NCI-H128 (cell line): ENCODE results near the gene NPDC1.
A peak's percentile ranks its signal among the peaks of the same experiment; 100 is the strongest.

Source experiments
- DNase-seq: peaks from one replicate; lab custom pipeline; 2025; ENCODE audit not compliant: unreplicated experiment; lab: John Stamatoyannopoulos, UW

Gene NPDC1

DNA sequence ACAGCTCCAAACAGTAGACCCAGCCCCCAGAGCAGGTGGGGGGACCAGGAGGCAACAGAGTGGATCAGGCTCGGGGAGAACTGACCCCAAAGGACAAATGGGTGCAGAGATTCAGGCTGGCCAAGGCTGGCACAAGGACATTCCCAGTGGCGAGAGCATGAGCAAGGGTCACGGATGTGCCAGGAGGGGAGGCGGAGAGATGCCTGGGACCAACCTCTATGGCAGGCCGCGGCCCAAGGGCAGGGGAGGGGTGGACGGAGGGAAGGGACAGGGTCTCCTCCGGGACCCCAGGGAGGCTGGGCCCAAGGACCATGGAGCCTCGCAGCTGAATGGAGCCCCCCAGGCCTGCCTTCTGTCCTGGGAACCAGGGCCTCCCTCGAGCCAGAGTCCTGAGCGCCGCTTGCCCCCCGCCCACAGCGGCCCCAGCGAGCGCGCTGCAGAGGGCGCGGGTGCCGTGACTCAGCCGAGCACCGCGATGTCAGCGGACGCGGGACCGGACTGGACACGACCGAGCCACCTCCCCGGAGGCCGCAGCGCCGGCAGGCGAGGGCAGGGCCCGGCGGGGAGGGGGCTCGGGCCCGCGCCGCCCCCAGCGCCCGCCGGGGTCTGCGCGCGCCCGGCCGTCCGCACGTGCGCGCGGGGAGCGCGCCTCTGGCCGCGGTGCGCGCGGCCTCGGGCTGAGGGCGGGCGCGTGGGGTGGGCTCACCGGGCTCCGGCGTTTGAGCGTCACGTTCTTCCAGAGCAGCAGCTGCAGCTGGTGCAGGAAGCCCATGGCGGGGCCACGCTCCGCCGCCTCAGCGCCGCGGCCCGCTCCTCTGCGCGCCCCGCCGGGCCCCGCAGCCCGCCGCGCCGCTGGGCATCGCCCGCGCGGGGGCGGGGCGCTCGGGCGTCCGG lies 18.4 kb downstream of the NPDC1 start, which contains the start of gene ABCA2:
TSS of gene ABCA2 (minus strand) at position 869 of the 894 bp plus-strand sequence. CDS start at position 772, 97 bp downstream.
- DNase-seq = no peak

DNA sequence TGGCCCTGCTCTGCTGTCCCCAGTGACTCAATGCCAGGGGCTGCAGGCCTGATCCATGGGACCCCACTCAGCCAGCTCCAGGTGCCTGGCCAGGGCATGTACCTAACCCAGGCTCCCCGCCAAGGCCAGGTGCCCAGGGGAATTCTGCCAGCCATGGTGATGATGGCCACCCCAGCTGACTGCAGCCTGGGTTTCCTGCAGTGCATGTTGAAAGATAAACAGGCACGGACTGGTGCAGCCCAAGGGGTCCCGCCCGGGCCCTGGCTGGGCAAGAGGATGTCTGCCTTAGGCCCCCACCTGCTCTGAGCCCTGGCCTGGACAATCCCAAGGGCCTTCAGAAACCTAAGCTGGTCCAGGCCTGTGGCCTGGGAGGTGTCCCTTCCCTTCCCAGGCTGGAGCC lies 19.1 kb downstream of the NPDC1 start:
- no peak for DNase-seq

DNA sequence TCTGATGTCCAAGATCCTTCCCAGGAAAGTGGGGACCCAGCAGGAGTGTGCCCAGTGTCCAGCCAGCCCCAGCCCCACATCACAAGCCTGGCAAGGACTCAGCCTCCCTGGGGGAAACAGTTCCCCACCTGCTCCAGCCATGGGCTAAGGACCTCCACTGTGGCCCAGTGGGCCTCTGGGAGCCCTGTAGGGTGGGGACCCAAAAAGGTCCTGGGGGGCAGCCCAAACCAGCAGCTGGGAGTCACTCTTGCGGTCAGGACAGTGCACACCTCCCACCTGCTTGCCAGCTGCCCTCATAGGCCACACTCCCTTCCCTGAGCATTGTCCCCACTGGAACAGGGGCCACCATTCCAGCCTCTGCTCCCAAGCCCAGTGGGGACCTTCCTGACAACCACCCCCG lies 19.6 kb downstream of the NPDC1 start:
- DNase-seq = no peak

DNA sequence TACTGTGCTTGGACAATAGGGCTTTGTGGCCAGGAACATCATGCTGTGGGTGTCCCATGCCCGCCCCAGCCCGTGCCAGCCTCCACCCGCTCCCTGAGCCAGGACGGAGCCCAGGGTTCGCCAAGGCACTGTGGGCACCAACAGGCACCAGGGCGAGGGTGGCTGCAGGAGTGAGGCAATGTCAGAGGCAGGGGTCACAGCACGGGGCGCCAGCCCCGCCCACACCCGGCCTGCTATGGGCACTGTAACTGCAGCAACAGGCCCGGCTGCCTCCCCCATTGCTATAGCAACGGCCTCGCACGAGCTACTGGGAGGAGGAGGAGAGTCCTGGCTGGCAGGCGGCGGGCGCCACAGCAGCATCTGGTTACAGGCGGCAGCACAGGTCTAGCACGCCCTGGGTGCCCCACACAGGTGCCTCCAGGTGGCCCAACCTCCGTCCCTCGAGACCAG lies 20.4 kb downstream of the NPDC1 start:
- DNase-seq = peak; percentile 86

DNA sequence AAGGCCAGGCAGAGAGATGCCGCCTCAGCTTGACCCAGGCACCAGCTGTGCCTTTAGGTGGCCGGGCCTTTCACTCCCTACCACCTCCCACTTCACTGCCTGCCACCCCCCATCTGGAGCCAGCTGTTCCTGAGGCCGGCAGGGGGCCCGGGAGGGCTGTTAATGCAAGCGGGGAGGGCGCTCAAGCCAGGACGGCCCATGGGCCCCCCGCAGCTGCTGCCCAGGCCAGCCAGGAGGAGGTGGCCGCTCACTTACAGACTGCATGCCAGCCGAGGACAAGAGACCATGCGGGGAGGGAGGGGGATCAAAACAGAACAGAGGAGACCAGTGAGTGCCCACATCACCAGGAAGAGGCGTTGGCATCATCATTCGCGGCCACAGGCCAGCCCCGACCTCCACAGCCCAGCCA lies 22.4 kb downstream of the NPDC1 start:
- DNase-seq = no peak

DNA sequence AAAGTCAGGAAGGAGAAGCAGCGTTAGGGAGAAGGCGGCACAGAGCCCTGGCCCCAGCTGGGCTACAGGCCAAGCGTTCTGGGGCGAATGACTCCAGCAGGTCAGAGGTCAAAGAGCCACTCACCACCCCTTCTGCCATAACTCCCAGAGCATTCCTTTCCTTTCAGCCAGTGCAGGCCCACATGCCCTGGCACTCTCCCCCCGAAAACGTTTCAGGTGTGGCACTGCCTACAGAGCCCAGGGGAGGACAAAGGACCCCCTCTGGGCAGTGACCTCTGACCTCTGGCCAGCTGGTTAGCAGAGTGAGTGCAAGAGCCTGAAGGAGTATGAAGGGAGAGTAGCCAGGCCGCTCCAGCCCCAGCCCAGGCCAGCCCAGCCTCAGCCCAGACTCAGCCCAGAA lies 22.8 kb downstream of the NPDC1 start:
- no peak for DNase-seq

DNA sequence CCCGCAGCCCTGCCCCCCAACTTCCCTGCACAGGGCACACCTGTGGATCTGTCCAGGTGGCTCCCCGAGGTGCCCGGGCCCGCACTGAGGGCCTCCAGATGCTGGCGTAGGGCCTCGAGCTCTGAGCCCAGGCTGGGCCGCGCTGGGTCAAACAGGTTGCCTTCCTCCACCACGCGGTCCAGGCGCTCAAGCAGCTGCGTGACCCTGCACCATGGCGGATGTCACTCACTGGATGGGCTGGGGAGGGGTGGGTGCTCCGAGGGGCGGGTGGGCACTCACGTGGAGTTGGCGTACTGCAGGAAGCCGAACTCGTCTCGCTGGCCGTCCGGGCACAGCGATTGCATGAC lies 23.3 kb downstream of the NPDC1 start:
- no peak for DNase-seq

DNA sequence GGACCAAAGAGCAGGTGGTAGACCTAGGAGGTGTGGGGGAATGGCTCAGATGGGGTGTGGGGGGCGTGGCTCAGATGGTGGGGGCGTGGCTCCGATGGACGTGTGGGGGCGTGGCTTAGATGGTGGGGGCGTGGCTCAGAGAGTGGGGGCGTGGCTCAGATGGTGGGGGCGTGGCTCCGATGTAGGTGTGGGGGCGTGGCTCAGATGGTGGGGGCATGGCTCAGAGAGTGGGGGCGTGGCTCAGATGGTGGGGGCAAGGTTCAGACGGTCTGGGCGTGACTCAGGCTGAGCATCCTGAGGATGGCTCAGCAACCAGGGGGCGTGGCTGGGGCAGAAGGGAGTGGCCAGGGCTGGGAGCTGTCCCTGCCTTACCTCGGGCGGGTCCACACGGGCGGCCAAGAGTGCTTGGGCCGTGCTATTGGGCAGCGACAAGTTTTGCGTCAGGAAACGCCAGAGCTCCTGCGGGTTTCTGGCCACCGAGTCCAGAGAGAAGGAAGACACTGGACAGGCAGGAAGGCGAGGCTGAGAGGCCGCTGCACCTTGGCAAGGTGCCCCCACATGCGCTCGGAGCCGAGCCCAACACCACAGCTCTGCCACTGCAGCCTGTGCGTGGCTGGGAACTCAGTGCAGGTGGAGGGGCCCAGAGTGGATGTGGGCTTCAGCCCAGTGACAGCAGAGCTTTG lies 23.9 kb downstream of the NPDC1 start:
- no peak for DNase-seq

DNA sequence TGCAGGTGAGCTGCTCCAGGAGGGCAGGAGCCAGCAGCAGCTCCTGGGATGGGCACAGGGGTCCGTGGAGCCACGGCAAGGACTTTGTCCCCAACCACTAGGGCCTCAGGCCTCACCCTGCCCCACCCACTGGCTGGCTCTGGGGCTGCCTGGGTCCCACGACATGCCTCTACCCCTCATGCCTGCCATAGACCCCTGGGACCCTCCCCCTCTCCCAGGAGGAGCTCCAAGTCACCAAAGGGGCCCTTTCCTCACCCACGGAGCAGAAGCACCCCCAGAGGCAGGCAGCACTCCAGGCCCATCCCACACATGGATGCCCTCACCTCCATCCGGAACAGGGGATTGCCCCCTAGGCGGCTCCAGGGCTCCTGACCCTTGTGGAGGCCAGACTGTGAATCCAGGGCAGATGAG lies 24.4 kb downstream of the NPDC1 start:
- DNase-seq = no peak

DNA sequence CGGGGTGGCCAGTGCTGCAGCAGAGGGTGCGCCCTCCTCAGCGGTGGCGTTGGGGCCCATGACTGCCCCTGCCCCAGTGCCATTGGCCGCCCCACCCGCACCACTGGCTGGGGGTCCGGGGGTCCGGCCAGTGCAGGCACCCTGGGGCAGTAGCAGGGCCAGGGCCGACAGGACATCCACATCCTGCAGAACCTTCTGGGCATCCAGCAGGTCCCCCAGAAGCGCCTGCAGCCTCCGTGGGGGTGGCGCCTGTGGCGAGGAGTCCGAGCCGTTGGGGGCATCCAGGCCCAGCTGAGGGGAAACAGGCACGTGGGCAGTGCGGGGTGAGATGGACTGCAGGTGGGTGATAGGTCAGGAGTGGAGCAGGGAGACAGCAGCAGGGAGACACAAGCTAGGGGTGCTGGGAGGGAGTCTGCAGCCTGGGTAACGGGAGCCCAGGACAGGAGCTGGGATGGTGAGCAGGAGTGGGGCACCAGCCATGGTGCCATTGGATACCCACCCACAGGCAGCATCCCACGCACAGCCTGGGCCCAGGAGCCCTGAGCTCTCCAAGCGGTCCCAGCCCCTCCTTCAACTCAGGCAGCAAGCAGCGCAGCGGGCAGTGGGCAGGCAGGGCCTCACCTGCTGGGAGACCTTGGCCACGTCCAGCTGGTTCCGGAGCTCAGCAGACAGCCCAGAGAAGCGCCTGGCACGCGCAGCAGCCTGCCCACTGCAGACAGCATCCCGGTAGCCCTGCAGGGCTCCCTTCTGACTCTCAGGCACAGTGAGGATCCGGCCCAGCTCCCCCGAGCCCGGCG lies 25.0 kb downstream of the NPDC1 start:
- DNase-seq = no peak

DNA sequence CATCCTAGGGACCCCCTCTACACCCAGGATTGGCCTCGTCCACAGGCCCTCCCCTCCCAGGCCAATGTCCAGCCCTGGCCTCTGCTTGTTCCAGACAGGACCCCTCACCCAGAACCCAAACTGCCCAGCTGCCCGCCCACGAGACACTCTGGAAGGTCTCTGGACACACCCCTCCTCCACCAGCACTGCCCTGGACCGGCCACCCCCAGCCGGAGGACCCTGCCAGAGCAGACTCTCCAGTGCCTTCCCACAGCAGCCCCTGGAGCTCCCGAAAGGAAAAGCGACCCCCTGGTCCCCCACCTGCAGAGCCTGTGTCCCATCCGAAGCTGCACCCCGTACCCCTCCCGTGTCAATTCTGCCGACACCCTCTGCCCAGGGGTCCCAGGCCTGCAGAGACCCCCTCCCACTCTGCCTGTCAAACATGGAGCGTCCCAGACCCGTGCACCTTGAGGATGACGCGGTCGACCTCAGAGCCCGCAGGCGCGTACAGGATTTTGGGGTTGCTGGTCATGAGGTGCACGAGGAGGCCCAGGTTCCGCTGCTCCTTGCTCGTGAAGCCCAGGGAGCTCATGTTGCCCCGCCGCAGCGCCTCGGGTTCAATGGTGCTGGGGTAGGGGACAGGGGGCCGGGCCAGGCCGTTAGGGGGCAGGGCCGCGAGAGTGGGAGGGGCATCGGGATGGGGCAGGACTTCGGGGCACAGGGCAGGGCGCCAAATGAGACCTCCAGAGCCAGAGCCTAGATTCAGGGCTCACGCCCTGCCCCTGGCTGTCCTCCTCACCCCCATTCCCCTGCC lies 25.9 kb downstream of the NPDC1 start:
- no peak for DNase-seq

DNA sequence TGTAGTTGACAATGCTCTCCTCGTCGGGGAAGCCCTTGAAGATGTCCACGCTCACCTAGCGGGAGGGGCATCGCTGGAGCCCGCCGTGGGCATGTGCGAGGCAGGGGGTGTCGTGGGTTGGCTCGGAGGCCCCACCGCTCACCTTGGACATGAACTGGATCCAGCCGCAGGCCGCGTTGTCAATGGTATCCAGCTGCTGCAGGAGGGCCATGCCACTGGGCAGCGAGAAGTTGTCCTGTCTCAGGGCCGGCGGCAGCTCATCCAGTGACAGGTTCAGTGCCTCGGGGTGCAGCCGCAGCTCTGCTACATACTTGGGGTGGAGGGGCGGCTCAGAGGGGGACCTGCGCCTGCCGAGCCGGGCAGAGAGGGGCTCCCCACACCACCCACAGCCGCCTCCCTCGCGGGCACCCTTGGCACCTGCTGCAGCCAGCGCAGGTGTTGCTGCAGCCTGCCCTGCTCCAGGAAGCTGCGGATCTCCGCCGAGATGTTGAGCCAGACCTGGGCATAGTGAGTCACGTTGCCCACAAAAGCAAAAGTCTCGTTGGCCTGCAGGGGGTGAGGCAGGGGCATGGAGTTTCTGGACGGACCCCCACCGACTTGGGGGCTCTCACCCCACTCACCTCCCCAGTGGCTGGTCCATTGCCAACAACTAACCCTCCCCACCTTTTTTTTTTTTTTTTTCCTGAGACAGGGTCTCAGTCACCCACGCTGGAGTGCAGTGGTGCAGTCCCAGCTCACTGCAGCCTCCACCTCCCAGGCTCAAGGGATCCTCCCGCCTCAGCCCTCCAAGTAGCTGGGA lies 27.0 kb downstream of the NPDC1 start:
- DNase-seq = no peak

DNA sequence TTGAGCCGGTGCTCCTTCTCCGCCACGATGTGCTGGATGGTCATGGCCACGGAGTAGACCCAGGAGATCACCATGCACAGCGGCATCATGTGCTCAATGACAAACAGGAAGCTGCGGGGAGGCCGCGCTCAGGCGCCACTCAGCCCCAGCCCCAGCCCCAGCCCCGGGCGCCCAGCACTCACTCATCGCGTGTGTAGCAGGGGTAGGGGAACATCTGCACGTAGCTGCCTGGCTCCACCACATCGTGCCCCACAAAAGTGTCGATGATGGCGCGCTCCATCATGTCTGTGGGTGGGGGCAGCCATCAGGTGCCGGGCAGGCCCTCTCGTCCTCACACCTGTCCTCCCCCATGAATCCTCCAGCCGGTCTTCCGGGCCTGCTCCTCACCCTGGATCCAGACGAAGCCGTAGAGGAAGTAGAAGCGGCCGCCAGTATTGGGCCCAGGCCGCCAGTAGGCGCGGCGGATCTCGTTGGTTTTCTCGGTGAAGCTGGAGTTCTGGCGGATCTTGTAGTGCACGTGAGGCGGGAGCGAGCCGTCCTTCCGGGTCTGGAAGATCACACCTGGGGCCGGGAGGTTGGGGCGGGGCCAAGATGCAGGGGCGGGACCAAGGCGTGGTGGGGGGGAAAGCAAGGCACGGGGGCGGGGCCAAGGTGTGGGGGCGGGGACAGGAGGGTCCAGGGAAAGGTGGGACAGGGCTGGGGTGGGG lies 28.0 kb downstream of the NPDC1 start:
- DNase-seq = no peak

DNA sequence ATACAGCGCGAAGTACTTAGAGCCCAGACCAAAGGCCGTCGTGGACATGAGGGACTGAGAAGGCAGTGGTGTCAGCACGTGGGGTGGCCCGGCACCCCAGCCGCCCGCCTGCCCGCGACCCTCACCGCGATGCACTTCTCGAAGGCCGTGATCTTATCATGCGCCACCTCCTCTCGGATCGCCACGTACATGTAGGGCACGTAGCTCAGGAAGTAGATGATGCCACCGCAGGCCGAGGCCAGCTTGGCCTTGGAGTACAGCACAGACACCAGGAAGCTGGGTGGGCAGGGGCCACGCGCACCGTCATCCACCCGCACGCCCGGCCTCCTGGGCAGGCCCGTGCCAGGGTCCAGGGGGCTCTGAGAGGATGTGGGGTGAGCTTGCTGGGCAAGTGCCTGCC lies 28.9 kb downstream of the NPDC1 start:
- DNase-seq = no peak

DNA sequence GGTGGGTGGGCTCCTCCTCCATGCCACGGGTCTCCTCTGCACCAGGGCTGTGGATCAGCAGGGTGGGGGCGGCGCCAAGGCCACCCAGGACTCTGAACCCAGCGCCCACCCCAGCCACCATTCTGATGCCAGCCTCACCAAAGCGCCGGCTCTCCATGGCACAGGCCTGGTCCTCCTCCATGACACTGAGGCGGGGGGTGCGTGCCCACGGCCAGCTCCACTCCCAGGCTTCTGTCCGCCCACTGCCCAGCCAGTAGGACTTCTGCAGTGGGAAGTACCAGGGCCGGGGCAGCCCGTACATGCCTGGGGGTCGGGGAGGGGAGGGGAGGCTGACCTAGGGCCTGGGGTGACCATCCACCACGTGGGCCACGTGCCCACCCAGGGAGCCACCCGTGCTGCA lies 29.5 kb downstream of the NPDC1 start:
- no peak for DNase-seq

DNA sequence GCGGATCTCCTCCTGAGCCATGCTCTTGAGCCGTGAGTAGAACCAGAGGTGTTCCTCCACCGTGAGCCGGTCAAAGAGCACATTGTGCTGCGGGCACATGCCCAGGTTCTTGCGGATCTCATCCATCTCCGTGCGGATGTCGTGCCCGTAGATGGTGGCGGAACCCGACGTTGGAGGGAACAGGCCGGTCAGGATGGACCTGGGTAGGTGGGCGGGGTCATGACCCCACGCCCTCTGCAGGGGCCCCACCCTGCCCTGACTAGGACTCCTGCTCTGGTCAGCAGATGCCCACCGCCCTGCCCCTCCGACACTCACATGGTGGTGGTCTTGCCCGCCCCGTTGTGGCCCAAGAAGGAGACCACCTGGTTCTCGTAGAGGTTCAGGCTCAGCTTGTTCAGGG lies 30.0 kb downstream of the NPDC1 start:
- no peak for DNase-seq

DNA sequence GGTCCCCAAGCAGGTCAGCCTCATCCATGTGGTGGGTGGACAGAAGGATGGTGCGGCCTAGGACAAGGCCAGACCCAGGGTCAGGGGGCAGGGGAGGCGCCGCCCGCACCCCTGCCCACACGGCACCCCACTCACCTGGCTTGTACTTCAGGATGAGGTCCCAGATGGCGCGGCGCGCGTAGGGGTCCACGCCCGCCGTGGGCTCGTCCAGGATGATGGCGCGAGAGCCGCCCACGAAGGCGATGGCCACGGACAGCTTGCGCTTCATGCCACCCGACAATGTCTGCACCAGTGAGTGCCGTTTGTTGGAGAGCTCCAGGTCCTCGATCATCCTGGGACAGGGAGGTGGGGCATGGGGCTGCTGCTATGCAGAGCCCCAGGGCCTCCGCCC lies 30.4 kb downstream of the NPDC1 start:
- DNase-seq = no peak

DNA sequence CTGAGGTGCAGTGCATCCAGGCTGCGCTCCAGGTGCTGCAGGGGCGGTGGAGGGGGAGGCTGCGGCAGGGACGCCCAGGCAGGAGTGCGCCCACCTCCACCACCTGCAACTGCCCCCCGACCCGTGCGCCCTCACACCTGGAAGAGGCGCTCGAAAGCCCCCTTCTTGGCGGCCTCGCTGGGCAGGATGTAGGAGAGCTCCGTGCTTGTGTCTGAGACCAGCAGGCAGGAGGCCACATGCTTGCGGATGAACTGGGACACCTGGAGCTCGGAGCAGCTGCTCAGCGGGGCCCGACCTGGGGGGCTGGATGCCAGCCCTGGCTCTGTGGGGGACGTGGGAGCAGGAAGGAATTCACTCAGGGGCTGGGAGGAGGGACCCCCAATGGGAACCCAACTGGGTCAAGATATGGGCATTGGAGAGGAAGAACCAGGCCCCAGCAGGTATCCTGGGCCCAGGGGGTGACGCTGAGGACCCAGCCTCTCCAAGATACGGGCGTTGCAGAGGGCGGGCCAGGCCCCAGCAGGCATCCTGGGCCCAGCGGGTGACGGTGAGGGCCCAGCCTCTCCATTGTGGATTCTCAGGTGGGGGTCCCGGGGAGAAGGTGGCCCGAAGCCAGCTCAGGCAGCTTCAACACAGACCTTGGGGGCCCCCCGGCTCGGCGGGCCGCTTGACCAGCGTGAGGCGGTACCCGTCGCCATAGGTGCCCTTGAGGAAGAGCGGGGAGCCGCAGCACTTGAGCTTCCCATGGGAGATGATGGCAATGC lies 31.0 kb downstream of the NPDC1 start:
- DNase-seq = no peak

DNA sequence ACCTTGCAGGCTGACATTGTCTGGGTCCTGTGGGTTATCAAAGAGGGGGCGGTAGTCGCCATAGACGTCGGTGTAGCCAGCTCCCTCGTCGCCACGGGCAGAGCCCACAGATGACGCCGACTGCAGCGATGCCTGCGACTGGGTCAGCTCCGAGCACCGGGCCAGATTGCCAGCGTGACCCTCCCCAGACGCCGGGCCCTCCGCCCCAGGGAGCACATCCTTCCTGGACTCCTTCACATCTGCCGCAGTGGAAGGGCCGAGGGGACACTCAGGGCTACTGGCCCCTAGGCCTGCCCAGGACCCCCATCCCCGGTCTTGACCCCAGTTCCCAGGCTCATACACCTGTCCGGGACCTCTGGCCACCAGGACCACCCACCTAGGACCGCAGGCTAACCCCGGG lies 31.8 kb downstream of the NPDC1 start:
- DNase-seq = no peak
